NCI-H1417 (cell line): Measurements from ENCODE around the gene MFSD1.

ENCODE experiments used
- DNase-seq, 3 experiments: peaks; one replicate each; lab custom pipeline; 2025; lab: John Stamatoyannopoulos, UW

Gene MFSD1

GRCh38 chr3:158810823-158811724 lies 9.2 kb downstream of the MFSD1 start:
- DNase-seq = no peak

GRCh38 chr3:158819282-158819681 lies 17.4 kb downstream of the MFSD1 start:
- no peak for DNase-seq

- DNase-seq = no peak
These were observed 18.7 kb downstream of the MFSD1 start for GRCh38 chr3:158820521-158820920.

- no peak for DNase-seq
These were observed 20.0 kb downstream of the MFSD1 start for GRCh38 chr3:158821847-158822246.

- DNase-seq = no peak
These were observed 21.6 kb downstream of the MFSD1 start for GRCh38 chr3:158823426-158823825.

- no peak for DNase-seq
These were observed 25.9 kb downstream of the MFSD1 start for GRCh38 chr3:158827773-158828172.

- no peak for DNase-seq
These were observed 28.5 kb downstream of the MFSD1 start for GRCh38 chr3:158830391-158830790.

GRCh38 chr3:158831861-158832260 lies 30.0 kb downstream of the MFSD1 start:
- DNase-seq = no peak

- DNase-seq = no peak
These were observed 33.8 kb downstream of the MFSD1 start for GRCh38 chr3:158835631-158836030.

- DNase-seq = no peak
These were observed 34.5 kb downstream of the MFSD1 start for GRCh38 chr3:158836312-158836711.

- no peak for DNase-seq
These were observed 35.4 kb downstream of the MFSD1 start for GRCh38 chr3:158837240-158837639.

- no peak for DNase-seq
These were observed 38.1 kb downstream of the MFSD1 start for GRCh38 chr3:158839966-158840365.

- no peak for DNase-seq
These were observed 39.5 kb downstream of the MFSD1 start for GRCh38 chr3:158841387-158841786.

GRCh38 chr3:158842976-158843375 lies 41.1 kb downstream of the MFSD1 start:
- DNase-seq = no peak

GRCh38 chr3:158845765-158846350 lies 44.0 kb downstream of the MFSD1 start:
- peak; percentile 40 to 81 (median 55) for DNase-seq

GRCh38 chr3:158846803-158847451 lies 45.1 kb downstream of the MFSD1 start:
- no peak for DNase-seq

- DNase-seq = peak in 1 of 3 experiments; percentile 6
These were observed 45.6 kb downstream of the MFSD1 start for GRCh38 chr3:158847452-158847821.

- no peak for DNase-seq
These were observed 46.0 kb downstream of the MFSD1 start for GRCh38 chr3:158847885-158848284.

- DNase-seq = no peak
These were observed 47.9 kb downstream of the MFSD1 start for GRCh38 chr3:158849757-158850156.

GRCh38 chr3:158859362-158859761 lies 57.5 kb downstream of the MFSD1 start:
- no peak for DNase-seq

GRCh38 chr3:158863247-158863646 lies 61.4 kb downstream of the MFSD1 start:
- DNase-seq = no peak

GRCh38 chr3:158864492-158864891 lies 62.6 kb downstream of the MFSD1 start:
- peak in 1 of 3 experiments; percentile 34 for DNase-seq

- peak in 1 of 3 experiments; percentile 14 for DNase-seq
These were observed 73.8 kb downstream of the MFSD1 start for GRCh38 chr3:158875700-158876099.
